Measurements from ENCODE around the gene TRPV4. TPM values are rescaled to one million over a fixed set of nuclear protein-coding genes. Genes with fewer than 3 reads are reported as not detected.

Gene TRPV4
- polyA plus RNA-seq, 1 of the 3 experiments (the other 2 are of a cell fraction) = 5.2 TPM

DNA sequence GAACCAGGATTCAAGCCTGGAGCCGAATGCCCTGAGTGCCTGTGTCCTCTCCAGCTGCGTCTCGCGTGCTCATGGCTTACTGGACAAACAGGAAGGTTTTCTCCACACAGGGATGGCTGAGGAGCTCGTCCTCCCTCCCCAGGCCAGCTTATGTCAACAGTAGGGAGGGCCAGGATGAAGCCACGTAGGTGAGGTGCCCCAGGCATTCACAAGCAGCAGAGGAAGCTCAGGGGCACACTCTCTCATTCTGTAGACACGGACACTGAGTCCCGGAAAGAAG is 49.3 kb downstream of the TRPV4 start:
- no peaks in the 10 kb centered on the region for H3K9me2 ChIP-seq
- 69% methylated on average over 7 of the region's 8 CpGs for WGBS (ENCODE audit: low lambda C conversion rate)

DNA sequence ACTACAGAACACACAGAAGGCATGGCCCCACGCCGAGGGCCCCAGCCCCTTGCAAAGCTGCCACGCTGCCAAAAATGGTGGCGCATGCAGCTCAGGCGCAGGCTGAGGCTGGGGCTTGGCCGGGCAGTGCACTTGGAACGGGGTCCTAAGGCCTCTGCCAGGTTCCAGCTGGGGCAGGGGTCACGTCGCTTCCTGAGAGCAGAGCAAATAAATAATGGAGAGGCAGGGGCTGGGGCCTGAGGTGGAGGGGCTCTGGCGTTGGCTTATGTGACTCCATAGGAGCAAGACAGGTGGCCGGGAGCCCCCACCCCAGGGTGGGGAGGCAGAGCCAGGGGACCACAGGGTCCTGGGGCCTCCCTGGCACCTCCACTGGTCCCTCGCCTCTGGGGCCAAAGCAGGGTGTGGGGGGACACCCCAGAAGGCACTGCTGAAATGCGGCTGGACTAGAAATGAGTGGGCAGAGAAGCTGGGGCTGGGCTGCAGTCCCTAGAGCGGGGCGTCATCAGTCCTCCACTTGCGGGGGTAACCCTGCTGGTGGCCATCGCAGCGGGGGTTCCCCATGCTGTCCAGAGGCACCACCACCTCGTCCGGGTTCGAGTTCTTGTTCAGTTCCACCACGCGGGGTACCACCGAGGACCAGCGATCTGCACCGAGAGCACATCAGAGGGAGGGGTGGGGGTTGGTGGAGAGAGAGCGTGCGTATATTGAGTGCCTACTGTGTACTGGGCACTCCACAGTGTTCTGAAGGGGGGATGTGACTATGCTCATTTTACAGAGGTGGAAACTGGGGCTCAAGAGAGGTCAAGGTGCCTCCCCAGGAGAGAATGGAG is 49.8 kb downstream of the TRPV4 start:
- H3K9ac ChIP-seq = no peak overlapping the region
- CTCF ChIA-PET = interaction anchor here (0.6 to 2.2 kb wide), 3 partner anchors 62 to 186 kb away, joined by 3 to 7 read pairs (median 6); no protein-coding TSS in a partner anchor
- WGBS (ENCODE audit: low lambda C conversion rate) = 91% methylated on average over 23 of the region's 28 CpGs

More for the DNA sequence above, 49.3 kb downstream of the TRPV4 start:
- H4K20me1 ChIP-seq (ENCODE audit: insufficient read depth) = no peaks in the 10 kb centered on the region
- H3K79me2 ChIP-seq (ENCODE audit: insufficient read depth) = no peaks in the 10 kb centered on the region
- no peaks in the 10 kb centered on the region for H3K27me3 ChIP-seq (ENCODE audit: insufficient read depth)
- no peak overlapping the region for H3K4me2 ChIP-seq
- H3K9me3 ChIP-seq = no peaks in the 10 kb centered on the region
- no peak overlapping the region for H3K4me3 ChIP-seq (ENCODE audit: low read depth in 2 of 2, low read length in 1 of 2)
- ChIA-PET CTCF (interaction anchor here (1.0 to 2.2 kb wide), 3 partner anchors 61 to 186 kb away, joined by 3 to 7 read pairs (median 6); no protein-coding TSS in a partner anchor), POLR2A (no interaction called here)
- no peaks in the 10 kb centered on the region for H3F3A ChIP-seq (replicated peaks; ENCODE audit: insufficient read depth)
- H3K9ac ChIP-seq = no peak overlapping the region
- no peak overlapping the region for H2AFZ ChIP-seq (ENCODE audit: low read depth)
- no peak overlapping the region for H3K27ac ChIP-seq (ENCODE audit: low read depth in 2 of 2, low read length in 1 of 2)
- H3K4me1 ChIP-seq (ENCODE audit: control insufficient read depth in 1 of 2, insufficient read depth in 2 of 2, low read depth in 1 of 2, low read length in 1 of 2) = peaks cover 0 to 3% of the 10 kb centered on the region in 2 experiments; a peak in 1 of 4 replicates
- no peak for DNase-seq
- no peaks in the 10 kb centered on the region for H3K36me3 ChIP-seq (replicated peaks in 1 of 2; ENCODE audit: control insufficient read depth in 1 of 2, insufficient read depth in 2 of 2, low read length in 1 of 2)
- TF ChIP-seq, protein P1, sequence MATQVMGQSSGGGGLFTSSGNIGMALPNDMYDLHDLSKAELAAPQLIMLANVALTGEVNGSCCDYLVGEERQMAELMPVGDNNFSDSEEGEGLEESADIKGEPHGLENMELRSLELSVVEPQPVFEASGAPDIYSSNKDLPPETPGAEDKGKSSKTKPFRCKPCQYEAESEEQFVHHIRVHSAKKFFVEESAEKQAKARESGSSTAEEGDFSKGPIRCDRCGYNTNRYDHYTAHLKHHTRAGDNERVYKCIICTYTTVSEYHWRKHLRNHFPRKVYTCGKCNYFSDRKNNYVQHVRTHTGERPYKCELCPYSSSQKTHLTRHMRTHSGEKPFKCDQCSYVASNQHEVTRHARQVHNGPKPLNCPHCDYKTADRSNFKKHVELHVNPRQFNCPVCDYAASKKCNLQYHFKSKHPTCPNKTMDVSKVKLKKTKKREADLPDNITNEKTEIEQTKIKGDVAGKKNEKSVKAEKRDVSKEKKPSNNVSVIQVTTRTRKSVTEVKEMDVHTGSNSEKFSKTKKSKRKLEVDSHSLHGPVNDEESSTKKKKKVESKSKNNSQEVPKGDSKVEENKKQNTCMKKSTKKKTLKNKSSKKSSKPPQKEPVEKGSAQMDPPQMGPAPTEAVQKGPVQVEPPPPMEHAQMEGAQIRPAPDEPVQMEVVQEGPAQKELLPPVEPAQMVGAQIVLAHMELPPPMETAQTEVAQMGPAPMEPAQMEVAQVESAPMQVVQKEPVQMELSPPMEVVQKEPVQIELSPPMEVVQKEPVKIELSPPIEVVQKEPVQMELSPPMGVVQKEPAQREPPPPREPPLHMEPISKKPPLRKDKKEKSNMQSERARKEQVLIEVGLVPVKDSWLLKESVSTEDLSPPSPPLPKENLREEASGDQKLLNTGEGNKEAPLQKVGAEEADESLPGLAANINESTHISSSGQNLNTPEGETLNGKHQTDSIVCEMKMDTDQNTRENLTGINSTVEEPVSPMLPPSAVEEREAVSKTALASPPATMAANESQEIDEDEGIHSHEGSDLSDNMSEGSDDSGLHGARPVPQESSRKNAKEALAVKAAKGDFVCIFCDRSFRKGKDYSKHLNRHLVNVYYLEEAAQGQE (IDR thresholded peaks at IDR 0.05; ENCODE audit: low read depth, low read length) = no peak
- TF ChIP-seq NRF1 (IDR thresholded peaks at IDR 0.05; ENCODE audit: low read depth, low read length) (no peak), FOSL2 (IDR thresholded peaks at IDR 0.05; ENCODE audit: borderline replicate concordance, low read depth) (no peak), EZH2phosphoT487 (IDR thresholded peaks at IDR 0.05; ENCODE audit: borderline replicate concordance, low read depth) (no peak), YY1 (IDR thresholded peaks at IDR 0.05; ENCODE audit: low read depth) (no peak), RCOR1 (IDR thresholded peaks at IDR 0.05; ENCODE audit: low read length) (no peak), NFIC (IDR thresholded peaks at IDR 0.05; ENCODE audit: borderline replicate concordance) (no peak), FOXM1 (IDR thresholded peaks at IDR 0.05; ENCODE audit: low read depth) (no peak)

More for the DNA sequence above, 49.8 kb downstream of the TRPV4 start:
- Histone ChIP-seq H3K36me3 (replicated peaks in 1 of 2; ENCODE audit: control insufficient read depth in 1 of 2, insufficient read depth in 2 of 2, low read length in 1 of 2) (no peaks in the 10 kb centered on the region), H3K4me3 (ENCODE audit: low read depth in 2 of 2, low read length in 1 of 2) (no peak overlapping the region), H3K4me1 (ENCODE audit: control insufficient read depth in 1 of 2, insufficient read depth in 2 of 2, low read depth in 1 of 2, low read length in 1 of 2) (peaks cover 0 to 3% of the 10 kb centered on the region in 2 experiments; a peak in 1 of 4 replicates), H3K27me3 (ENCODE audit: insufficient read depth) (no peaks in the 10 kb centered on the region), H3K9me2 (no peaks in the 10 kb centered on the region), H2AFZ (ENCODE audit: low read depth) (no peak overlapping the region), H3K4me2 (no peak overlapping the region), H3K79me2 (ENCODE audit: insufficient read depth) (no peaks in the 10 kb centered on the region), H4K20me1 (ENCODE audit: insufficient read depth) (no peaks in the 10 kb centered on the region), H3F3A (replicated peaks; ENCODE audit: insufficient read depth) (no peaks in the 10 kb centered on the region), H3K9me3 (no peaks in the 10 kb centered on the region), H3K27ac (ENCODE audit: low read depth in 2 of 2, low read length in 1 of 2) (no peak overlapping the region)
- no peak for DNase-seq
- TF ChIP-seq EP300 (IDR thresholded peaks at IDR 0.05; ENCODE audit: borderline replicate concordance in 1 of 2, low read depth in 1 of 2, low read length in 1 of 2) = no peak
- TF ChIP-seq FOXJ3 (CRISPR knock-in tag; IDR thresholded peaks at IDR 0.05) = no peak
- no peak for TF ChIP-seq RCOR1 (IDR thresholded peaks at IDR 0.05; ENCODE audit: low read length)
- TF ChIP-seq USF1 (IDR thresholded peaks at IDR 0.05; ENCODE audit: borderline replicate concordance, low read depth) = no peak
- no peak for TF ChIP-seq RAD21 (IDR thresholded peaks at IDR 0.05; ENCODE audit: low read length)
- no peak for TF ChIP-seq NRF1 (IDR thresholded peaks at IDR 0.05; ENCODE audit: low read depth, low read length)
- POLR2A ChIA-PET = interaction anchor here (1.4 kb wide), 1 partner anchor 30 kb away, joined by 3 read pairs; no protein-coding TSS in a partner anchor
